Endothelial cell of umbilical vein (primary cell): ENCODE results near the gene COL23A1. TPM values are rescaled to one million over a fixed set of nuclear protein-coding genes. Genes with fewer than 3 reads are reported as not detected.

Source experiments
- BruUV-seq: library from RNA; stranded (reverse); fragments of 400-500 nt; replicated peaks from 2 replicates; lab custom pipeline; 2021; lab: Mats Ljungman, UMichigan
- CTCF ChIA-PET: fragments of 300-600, 350-600 bp; sonication (Branson Sonifier 250); formaldehyde crosslinking; loops from one replicate; lab custom pipeline; 2021; ENCODE audit warnings: antibody characterized with exemption, inconsistent platforms; lab: Charles Lee
- POLR2A ChIA-PET: fragments of 300-600, 350-600 bp; sonication (Branson Sonifier 250); formaldehyde crosslinking; loops from one replicate; lab custom pipeline; 2021; ENCODE audit warnings: antibody characterized with exemption, inconsistent platforms; lab: Charles Lee
- DNase-seq: peaks from one replicate; pipeline ENCODE4 v3.0.0-alpha.2; 2011; ENCODE audit warnings: low read depth, low spot score
- FAIRE-seq: peaks from 2 replicates; lab custom pipeline; 2011; peaks lifted over from hg19 to GRCh38; lab: Jason Lieb, UNC
- H2AFZ ChIP-seq: 2 replicates; pipeline ENCODE4 v1.6.0; 2012; ENCODE audit warnings: low read depth, low read length, control low read depth, inconsistent platforms
- H3K27ac ChIP-seq: 2 replicates; pipeline ENCODE4 v1.5.1; 2011; ENCODE audit warnings: low read depth, mild to moderate bottlenecking, control low read depth, low read length, moderate library complexity; ENCODE audit not compliant: insufficient read depth
- H3K27me3 ChIP-seq, 2 experiments: 2 replicates each; pipeline versions ENCODE4 v1.6.0 to v1.6.1; 2011; ENCODE audit warnings: low read length in 2 of 2, mixed read lengths in 1 of 2; ENCODE audit not compliant: control insufficient read depth in 2 of 2, insufficient read depth in 2 of 2
- H3K36me3 ChIP-seq, 2 experiments: 2 replicates in 1 of 2; 3 replicates in 1 of 2; pipeline ENCODE4 v1.5.1; 2011; ENCODE audit warnings: low read length in 2 of 2, mild to moderate bottlenecking in 1 of 2, moderate library complexity in 1 of 2; ENCODE audit not compliant: control insufficient read depth in 2 of 2, insufficient read depth in 2 of 2; ENCODE audit errors: extremely low read depth in 1 of 2
- H3K4me1 ChIP-seq: 3 replicates; pipeline ENCODE4 v1.5.1; 2011; ENCODE audit warnings: mild to moderate bottlenecking, low read length; ENCODE audit not compliant: control insufficient read depth, insufficient read depth; ENCODE audit errors: extremely low read depth
- H3K4me2 ChIP-seq: 2 replicates; pipeline ENCODE4 v1.6.1; 2011; ENCODE audit warnings: low read length, control low read depth, mixed read lengths; ENCODE audit not compliant: insufficient read depth
- H3K4me3 ChIP-seq, 3 experiments: fragments of 200-600 bp in 1 of 3; sonication (generic), shearing (Covaris generic) in 1 of 3; replicated peaks in 1 of 3; 2 replicates each; pipeline ENCODE4 v1.5.1; 2011 to 2016; ENCODE audit warnings: control low read depth in 3 of 3, low read length in 3 of 3, mild to moderate bottlenecking in 2 of 3, inconsistent platforms in 1 of 3, low read depth in 1 of 3, moderate library complexity in 1 of 3; ENCODE audit not compliant: insufficient read depth in 1 of 3
- H3K79me2 ChIP-seq: 2 replicates; pipeline ENCODE4 v1.6.0; 2012; ENCODE audit warnings: low read length, inconsistent platforms; ENCODE audit not compliant: control insufficient read depth, insufficient read depth
- H3K9ac ChIP-seq: replicated peaks from 2 replicates; pipeline ENCODE3; 2011; ENCODE audit warnings: low read length, control low read depth; ENCODE audit not compliant: insufficient read depth; ENCODE audit errors: extremely low read depth
- H3K9me1 ChIP-seq: replicated peaks from 3 replicates; pipeline ENCODE4 v1.6.0; 2011; ENCODE audit warnings: mild to moderate bottlenecking, low read length; ENCODE audit not compliant: control insufficient read depth, insufficient read depth; ENCODE audit errors: extremely low read depth
- H3K9me3 ChIP-seq: replicated peaks from 2 replicates; pipeline ENCODE4 v1.5.1; 2012; ENCODE audit warnings: low read length, inconsistent platforms; ENCODE audit not compliant: control insufficient read depth, insufficient read depth
- H4K20me1 ChIP-seq: replicated peaks from 2 replicates; pipeline ENCODE3; 2011; ENCODE audit warnings: mild to moderate bottlenecking, low read length; ENCODE audit not compliant: control insufficient read depth, insufficient read depth; ENCODE audit errors: extremely low read depth
- EZH2 ChIP-seq: IDR thresholded peaks from 2 replicates; pipeline ENCODE4 v1.6.1; 2012; ENCODE audit warnings: borderline replicate concordance, low read depth, mild to moderate bottlenecking, moderate library complexity, low read length, inconsistent platforms; ENCODE audit not compliant: severe bottlenecking
- FOS ChIP-seq: IDR thresholded peaks from 2 replicates; pipeline ENCODE4 v1.6.1; 2011; ENCODE audit warnings: mild to moderate bottlenecking, low read length, moderate library complexity, borderline replicate concordance; ENCODE audit not compliant: insufficient read depth
- GATA2 ChIP-seq: IDR thresholded peaks from 2 replicates; pipeline ENCODE4 v1.7.0; 2011; ENCODE audit warnings: low read depth, mild to moderate bottlenecking, moderate library complexity, mixed read lengths, low read length; ENCODE audit not compliant: insufficient read length, insufficient read depth
- JUN ChIP-seq: IDR thresholded peaks from 2 replicates; pipeline ENCODE4 v1.6.1; 2011; ENCODE audit warnings: borderline replicate concordance, low read depth; ENCODE audit not compliant: insufficient read length, insufficient read depth
- MYC ChIP-seq: IDR thresholded peaks from one replicate; pipeline ENCODE4 v1.6.1; 2011; ENCODE audit warnings: mild to moderate bottlenecking, low read depth, low read length
- POLR2A ChIP-seq: IDR thresholded peaks from 2 replicates; pipeline ENCODE4 v1.6.1; 2012; ENCODE audit warnings: low read depth, mild to moderate bottlenecking, control low read depth, low read length
- POLR2AphosphoS5 ChIP-seq: IDR thresholded peaks from 2 replicates; pipeline ENCODE4 v1.6.1; 2012; ENCODE audit warnings: low read depth, mild to moderate bottlenecking, control low read depth, low read length, moderate library complexity; ENCODE audit not compliant: insufficient read depth
- dilution Hi-C: fragments of 300-500 bp; cut with MboI; formaldehyde crosslinking; loops from one replicate; pipeline ENCODE4 v1.15.0; 2019; ENCODE audit warnings: low sequenced_read_pairs; ENCODE audit not compliant: extremely low pct_ligation_motif_present
- intact Hi-C: fragments of 100-400 bp; cut with micrococcal nuclease; formaldehyde crosslinking; loops from one replicate; pipeline ENCODE4 v1.10.0; 2022
- polyA plus RNA-seq, 4 experiments: library from polyadenylated mRNA; depleted of rRNA in 3 of 4; stranded (reverse) in 3 of 4; unstranded in 1 of 4; fragments of >200 nt; gene quantifications; 2 replicates each; pipeline versions ENCODE4 v1.2.1 to v1.2.3, GENCODE V29; 2011 to 2012; ENCODE audit warnings: missing spikeins in 1 of 4
- total RNA-seq: library from RNA; stranded (reverse); gene quantifications from 2 replicates; pipeline ENCODE4 v1.2.3, GENCODE V29; 2021
- TF ChIP-seq, protein P1 (sequence below): IDR thresholded peaks from 2 replicates; pipeline ENCODE4 v1.6.1; 2011; ENCODE audit not compliant: insufficient read depth, insufficient read length
- TF ChIP-seq, protein P2 (sequence below), 2 donors: IDR thresholded peaks; 1 replicate in 1 of 2; 2 replicates in 1 of 2; pipeline ENCODE4 v1.5.1; 2011; ENCODE audit warnings: low read length in 2 of 2, mild to moderate bottlenecking in 2 of 2, moderate library complexity in 2 of 2, control low read depth in 1 of 2, inconsistent platforms in 1 of 2, low read depth in 1 of 2; ENCODE audit not compliant: insufficient read depth in 1 of 2; ENCODE audit errors: extremely low read depth in 1 of 2

Gene COL23A1
- total and polyA plus RNA-seq, 2 donors (not counting 3 experiments of a cell fraction or from before 2014, with no cell fraction given): not detected

DNA sequence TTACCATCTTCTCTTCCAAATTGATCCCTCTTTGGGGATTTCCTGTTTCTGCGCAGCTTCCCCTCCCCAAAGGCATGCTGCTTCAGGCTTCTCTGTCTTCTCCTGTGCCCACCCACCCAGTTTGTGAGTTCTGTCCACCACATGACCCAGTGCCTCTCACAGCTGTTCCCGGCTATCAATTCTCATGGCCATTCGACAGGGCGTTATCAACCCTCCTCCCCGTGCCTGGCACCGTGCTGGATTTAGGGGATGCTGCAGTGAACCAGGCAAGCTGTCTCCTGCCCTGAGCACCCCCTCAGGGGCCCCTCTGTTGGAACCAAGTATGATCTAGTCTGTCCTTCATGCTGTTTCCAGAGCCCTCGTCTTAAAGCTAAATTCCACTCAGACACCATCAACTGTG is 38.7 kb downstream of the COL23A1 start:
- dilution Hi-C loops: no loop called here
- BruUV-seq: no TSS peak
- no peak for FAIRE-seq

More for the DNA sequence above, 38.7 kb downstream of the COL23A1 start:
- Histone ChIP-seq H3K36me3 (no peaks in the 10 kb centered on the region), H3K4me1 (peaks cover 5% of the 10 kb centered on the region), H4K20me1 (no peaks in the 10 kb centered on the region), H3K9me1 (no peaks in the 10 kb centered on the region), H3K9me3 (no peaks in the 10 kb centered on the region), H3K4me3 (no peak overlapping the region), H3K27me3 (no peaks in the 10 kb centered on the region), H2AFZ (no peak overlapping the region), H3K79me2 (no peaks in the 10 kb centered on the region), H3K9ac (no peak overlapping the region), H3K4me2 (no peak overlapping the region), H3K27ac (no peak overlapping the region)
- DNase-seq: no peak
- CTCF ChIA-PET: interaction anchor here (0.6 to 2.1 kb wide), 7 partner anchors 33 to 317 kb away, joined by 3 to 10 read pairs (median 4); no protein-coding TSS in a partner anchor
- TF ChIP-seq, protein P1, sequence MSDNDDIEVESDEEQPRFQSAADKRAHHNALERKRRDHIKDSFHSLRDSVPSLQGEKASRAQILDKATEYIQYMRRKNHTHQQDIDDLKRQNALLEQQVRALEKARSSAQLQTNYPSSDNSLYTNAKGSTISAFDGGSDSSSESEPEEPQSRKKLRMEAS: no peak
- no peak for TF ChIP-seq JUN
- no peak for TF ChIP-seq GATA2
- no peak for TF ChIP-seq EZH2
- TF ChIP-seq, protein P2, sequence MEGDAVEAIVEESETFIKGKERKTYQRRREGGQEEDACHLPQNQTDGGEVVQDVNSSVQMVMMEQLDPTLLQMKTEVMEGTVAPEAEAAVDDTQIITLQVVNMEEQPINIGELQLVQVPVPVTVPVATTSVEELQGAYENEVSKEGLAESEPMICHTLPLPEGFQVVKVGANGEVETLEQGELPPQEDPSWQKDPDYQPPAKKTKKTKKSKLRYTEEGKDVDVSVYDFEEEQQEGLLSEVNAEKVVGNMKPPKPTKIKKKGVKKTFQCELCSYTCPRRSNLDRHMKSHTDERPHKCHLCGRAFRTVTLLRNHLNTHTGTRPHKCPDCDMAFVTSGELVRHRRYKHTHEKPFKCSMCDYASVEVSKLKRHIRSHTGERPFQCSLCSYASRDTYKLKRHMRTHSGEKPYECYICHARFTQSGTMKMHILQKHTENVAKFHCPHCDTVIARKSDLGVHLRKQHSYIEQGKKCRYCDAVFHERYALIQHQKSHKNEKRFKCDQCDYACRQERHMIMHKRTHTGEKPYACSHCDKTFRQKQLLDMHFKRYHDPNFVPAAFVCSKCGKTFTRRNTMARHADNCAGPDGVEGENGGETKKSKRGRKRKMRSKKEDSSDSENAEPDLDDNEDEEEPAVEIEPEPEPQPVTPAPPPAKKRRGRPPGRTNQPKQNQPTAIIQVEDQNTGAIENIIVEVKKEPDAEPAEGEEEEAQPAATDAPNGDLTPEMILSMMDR (IDR thresholded peaks at IDR 0.05; ENCODE audit: extremely low read depth in 1 of 2, insufficient read depth in 1 of 2, low read depth in 1 of 2, low read length in 2 of 2): no peak
- no peak for TF ChIP-seq MYC
- TF ChIP-seq POLR2A: no peak
- TF ChIP-seq POLR2AphosphoS5: no peak
- TF ChIP-seq FOS: no peak
- POLR2A ChIA-PET: no interaction called here
- intact Hi-C loops: loop anchor here (1.0 kb wide), 4 partner anchors 90 to 316 kb away; no protein-coding TSS in a partner anchor
